ENCODE data around the gene PRDM1.

GRCh38 chr6:106136845-106137244 is 50.7 kb downstream of the PRDM1 start:
- TF ChIP-seq, protein P1, sequence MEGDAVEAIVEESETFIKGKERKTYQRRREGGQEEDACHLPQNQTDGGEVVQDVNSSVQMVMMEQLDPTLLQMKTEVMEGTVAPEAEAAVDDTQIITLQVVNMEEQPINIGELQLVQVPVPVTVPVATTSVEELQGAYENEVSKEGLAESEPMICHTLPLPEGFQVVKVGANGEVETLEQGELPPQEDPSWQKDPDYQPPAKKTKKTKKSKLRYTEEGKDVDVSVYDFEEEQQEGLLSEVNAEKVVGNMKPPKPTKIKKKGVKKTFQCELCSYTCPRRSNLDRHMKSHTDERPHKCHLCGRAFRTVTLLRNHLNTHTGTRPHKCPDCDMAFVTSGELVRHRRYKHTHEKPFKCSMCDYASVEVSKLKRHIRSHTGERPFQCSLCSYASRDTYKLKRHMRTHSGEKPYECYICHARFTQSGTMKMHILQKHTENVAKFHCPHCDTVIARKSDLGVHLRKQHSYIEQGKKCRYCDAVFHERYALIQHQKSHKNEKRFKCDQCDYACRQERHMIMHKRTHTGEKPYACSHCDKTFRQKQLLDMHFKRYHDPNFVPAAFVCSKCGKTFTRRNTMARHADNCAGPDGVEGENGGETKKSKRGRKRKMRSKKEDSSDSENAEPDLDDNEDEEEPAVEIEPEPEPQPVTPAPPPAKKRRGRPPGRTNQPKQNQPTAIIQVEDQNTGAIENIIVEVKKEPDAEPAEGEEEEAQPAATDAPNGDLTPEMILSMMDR (conservative IDR thresholded peaks at IDR 0.05; ENCODE audit: low read length): no peak
- no peak for TF ChIP-seq EZH2phosphoT487 (IDR thresholded peaks at IDR 0.05; ENCODE audit: borderline replicate concordance)

Measured in Loucy (cell line).